ENCODE results near the gene DLAT. TPM values are rescaled to one million over a fixed set of nuclear protein-coding genes. Genes with fewer than 3 reads are reported as not detected.

The DLAT gene
- total and polyA plus RNA-seq, 10 donors = 8.1 to 22.9 (median 18.4) TPM

DNA sequence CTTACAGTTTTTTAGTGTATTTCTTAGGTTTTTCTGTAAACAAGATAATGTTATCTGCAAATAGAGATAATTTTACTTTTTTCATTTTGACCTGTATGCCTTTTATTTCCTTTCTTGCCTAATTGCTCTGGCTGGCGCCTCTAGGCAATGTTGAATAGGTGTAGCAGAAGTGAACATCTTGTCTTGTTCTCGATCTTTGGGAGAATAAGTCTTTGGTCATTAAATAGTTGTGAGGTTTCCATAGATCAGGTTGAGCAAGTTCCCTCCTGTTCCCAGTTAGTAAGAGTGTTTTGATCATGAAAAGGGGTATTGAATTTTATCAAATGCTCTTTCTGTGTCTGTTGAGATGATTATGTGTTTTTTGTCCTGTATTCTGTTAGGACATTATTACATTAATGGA lies 24.6 kb downstream of the DLAT start:
- H3K27me3 ChIP-seq (replicated peaks in 1 of 7) = no peaks in the 10 kb centered on the region
- no peak for DNase-seq
- no peak overlapping the region for H3K4me3 ChIP-seq
- peaks cover 2 to 93% (median 54%) of the 10 kb centered on the region in 6 donors for H3K36me3 ChIP-seq
- no peak for TF ChIP-seq POLR2AphosphoS5 (IDR thresholded peaks at IDR 0.05)
- TF ChIP-seq, protein P1, sequence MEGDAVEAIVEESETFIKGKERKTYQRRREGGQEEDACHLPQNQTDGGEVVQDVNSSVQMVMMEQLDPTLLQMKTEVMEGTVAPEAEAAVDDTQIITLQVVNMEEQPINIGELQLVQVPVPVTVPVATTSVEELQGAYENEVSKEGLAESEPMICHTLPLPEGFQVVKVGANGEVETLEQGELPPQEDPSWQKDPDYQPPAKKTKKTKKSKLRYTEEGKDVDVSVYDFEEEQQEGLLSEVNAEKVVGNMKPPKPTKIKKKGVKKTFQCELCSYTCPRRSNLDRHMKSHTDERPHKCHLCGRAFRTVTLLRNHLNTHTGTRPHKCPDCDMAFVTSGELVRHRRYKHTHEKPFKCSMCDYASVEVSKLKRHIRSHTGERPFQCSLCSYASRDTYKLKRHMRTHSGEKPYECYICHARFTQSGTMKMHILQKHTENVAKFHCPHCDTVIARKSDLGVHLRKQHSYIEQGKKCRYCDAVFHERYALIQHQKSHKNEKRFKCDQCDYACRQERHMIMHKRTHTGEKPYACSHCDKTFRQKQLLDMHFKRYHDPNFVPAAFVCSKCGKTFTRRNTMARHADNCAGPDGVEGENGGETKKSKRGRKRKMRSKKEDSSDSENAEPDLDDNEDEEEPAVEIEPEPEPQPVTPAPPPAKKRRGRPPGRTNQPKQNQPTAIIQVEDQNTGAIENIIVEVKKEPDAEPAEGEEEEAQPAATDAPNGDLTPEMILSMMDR (IDR thresholded peaks at IDR 0.05 in 8 of 11, conservative IDR thresholded peaks at IDR 0.05 in 3 of 11) = no peak
- TF ChIP-seq POLR2A (IDR thresholded peaks at IDR 0.05) = no peak
- peaks cover 0 to 6% (median 0%) of the 10 kb centered on the region in 8 donors for H3K9me3 ChIP-seq
- H3K4me1 ChIP-seq = peaks cover 0 to 47% (median 22%) of the 10 kb centered on the region in 6 donors
- 46 to 50% (median 49%) methylated on average over 2 of the region's 2 CpGs for WGBS, 5 donors
- intact Hi-C loops (cut with DNase I; ENCODE audit: low total_unique reads) = no loop called here
- no peak overlapping the region for H3K27ac ChIP-seq

DNA sequence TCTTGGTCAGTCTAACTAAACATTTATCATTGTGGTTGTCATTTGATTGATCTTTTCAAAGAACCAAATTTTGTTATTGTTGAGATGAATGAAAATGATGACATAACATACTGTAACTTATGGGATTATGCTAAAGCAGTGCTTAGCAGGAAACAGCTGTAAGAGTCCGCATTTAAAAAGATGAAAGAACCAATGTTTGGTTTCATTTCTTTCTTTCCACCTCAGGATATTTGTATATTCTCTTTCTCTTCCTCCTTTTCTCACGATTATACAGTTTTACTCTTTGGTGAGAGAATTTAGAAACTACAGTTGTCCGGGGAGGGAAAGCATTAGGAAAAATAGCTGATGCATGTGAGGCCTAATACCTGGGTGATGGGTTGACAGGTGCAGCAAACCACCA lies 25.5 kb downstream of the DLAT start:
- H3K4me1 ChIP-seq = peaks cover 0 to 47% (median 22%) of the 10 kb centered on the region in 6 donors
- H3K4me3 ChIP-seq = no peak overlapping the region
- 54 to 75% (median 61%) methylated on average over 3 of the region's 3 CpGs for WGBS, 5 donors
- peak overlapping the region in 4 of 8 donors; percentile 39 to 50 (median 46) for H3K27ac ChIP-seq
- no peaks in the 10 kb centered on the region for H3K27me3 ChIP-seq (replicated peaks in 1 of 7)
- H3K9me3 ChIP-seq = peaks cover 0 to 6% (median 0%) of the 10 kb centered on the region in 8 donors
- peaks cover 2 to 91% (median 46%) of the 10 kb centered on the region in 6 donors for H3K36me3 ChIP-seq
- intact Hi-C loops (cut with DNase I; ENCODE audit: low total_unique reads) = no loop called here
- no peak for TF ChIP-seq POLR2AphosphoS5 (IDR thresholded peaks at IDR 0.05)
- no peak for DNase-seq

DNA sequence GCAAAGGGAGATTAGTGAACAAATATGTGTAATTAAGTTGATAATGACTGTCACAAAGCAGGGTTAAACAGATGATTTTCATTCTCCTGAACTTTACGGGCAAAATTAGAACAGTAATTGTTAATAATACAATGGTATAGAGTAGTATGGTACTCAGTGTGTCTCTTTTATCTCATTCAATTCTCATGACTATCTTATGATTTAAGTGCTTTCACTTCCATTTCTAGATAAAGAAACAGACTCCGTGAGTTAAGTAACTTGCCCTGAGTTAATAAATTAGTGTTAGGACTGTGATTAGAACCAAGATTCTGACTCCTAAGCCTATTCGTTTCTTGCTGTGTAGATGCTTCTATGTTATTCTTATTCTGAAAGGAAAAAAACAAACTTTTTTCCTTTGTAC lies 26.6 kb downstream of the DLAT start:
- no peak for DNase-seq
- Histone ChIP-seq H3K36me3 (peaks cover 2 to 90% (median 43%) of the 10 kb centered on the region in 6 donors), H3K4me1 (peaks cover 0 to 47% (median 22%) of the 10 kb centered on the region in 6 donors), H3K27me3 (replicated peaks in 1 of 7) (no peaks in the 10 kb centered on the region), H3K4me3 (no peak overlapping the region), H3K9me3 (peaks cover 0 to 6% (median 0%) of the 10 kb centered on the region in 8 donors), H3K27ac (peak overlapping the region in 4 of 8 donors; percentile 39 to 50 (median 46))
- WGBS, 5 donors = 79 to 85% (median 81%) methylated on average over 3 of the region's 3 CpGs
- TF ChIP-seq, protein P1 (IDR thresholded peaks at IDR 0.05 in 8 of 11, conservative IDR thresholded peaks at IDR 0.05 in 3 of 11) = no peak
- intact Hi-C loops (cut with DNase I; ENCODE audit: low total_unique reads) = no loop called here

DNA sequence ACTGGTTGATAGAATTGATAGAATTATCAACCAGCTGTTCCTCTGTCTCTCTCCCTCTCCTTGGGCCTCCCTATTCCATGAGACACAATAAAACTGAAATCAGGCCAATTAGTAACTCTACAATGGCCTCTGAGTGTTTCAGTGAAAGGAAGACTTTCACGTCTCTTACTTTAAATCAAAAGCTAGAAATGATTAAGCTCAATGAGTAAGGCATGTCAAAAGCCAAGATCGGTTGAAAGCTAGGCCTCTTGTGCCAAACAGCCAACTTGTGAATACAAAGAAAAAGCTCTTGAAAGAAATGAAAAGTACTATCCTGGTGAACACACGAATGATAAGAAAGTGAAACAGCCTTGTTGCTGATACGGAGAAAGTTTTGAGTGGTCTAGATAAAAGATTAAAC lies 32.0 kb downstream of the DLAT start:
- H3K4me3 ChIP-seq = no peak overlapping the region
- TF ChIP-seq, protein P1 (IDR thresholded peaks at IDR 0.05 in 8 of 11, conservative IDR thresholded peaks at IDR 0.05 in 3 of 11) = no peak
- no peak for TF ChIP-seq POLR2A (IDR thresholded peaks at IDR 0.05)
- no peak for TF ChIP-seq POLR2AphosphoS5 (IDR thresholded peaks at IDR 0.05)
- DNase-seq = no peak
- peaks cover 0 to 5% (median 0%) of the 10 kb centered on the region in 6 donors for H3K4me1 ChIP-seq
- peaks cover 2 to 97% (median 62%) of the 10 kb centered on the region in 6 donors for H3K36me3 ChIP-seq
- H3K9me3 ChIP-seq = no peaks in the 10 kb centered on the region
- H3K27me3 ChIP-seq (replicated peaks in 1 of 7) = no peaks in the 10 kb centered on the region
- intact Hi-C loops (cut with DNase I; ENCODE audit: low total_unique reads) = no loop called here
- WGBS, 5 donors = 74 to 91% (median 84%) methylated on average over 4 of the region's 4 CpGs
- no peak overlapping the region for H3K27ac ChIP-seq

DNA sequence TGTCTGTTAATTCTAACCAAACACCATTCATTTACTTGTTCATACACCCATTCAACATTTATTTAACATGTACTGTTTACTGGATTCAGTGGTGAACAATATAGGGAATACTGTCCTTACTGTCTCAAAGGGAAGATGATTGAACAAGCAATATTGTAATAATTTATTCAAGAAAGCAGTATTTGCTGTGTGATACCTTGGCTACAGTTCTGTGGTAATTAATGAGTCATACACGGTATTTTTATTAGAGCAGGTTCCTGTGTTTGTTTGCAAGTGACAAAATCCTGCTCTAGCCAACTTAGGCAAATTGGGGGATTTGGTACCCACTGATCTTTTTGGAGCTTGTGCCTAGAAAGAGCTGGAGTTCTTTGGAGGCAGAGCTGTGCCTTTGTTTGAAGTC lies 32.9 kb downstream of the DLAT start:
- no peak for DNase-seq
- H3K4me1 ChIP-seq = no peaks in the 10 kb centered on the region
- no peaks in the 10 kb centered on the region for H3K9me3 ChIP-seq
- TF ChIP-seq, protein P1 (IDR thresholded peaks at IDR 0.05 in 8 of 11, conservative IDR thresholded peaks at IDR 0.05 in 3 of 11) = no peak
- TF ChIP-seq POLR2AphosphoS5 (IDR thresholded peaks at IDR 0.05) = no peak
- no peak for TF ChIP-seq POLR2A (IDR thresholded peaks at IDR 0.05)
- peaks cover 2 to 97% (median 64%) of the 10 kb centered on the region in 6 donors for H3K36me3 ChIP-seq
- no peak overlapping the region for H3K4me3 ChIP-seq
- WGBS, 5 donors = 56 to 83% (median 63%) methylated on average over 1 of the region's 1 CpG
- no peak overlapping the region for H3K27ac ChIP-seq
- intact Hi-C loops (cut with DNase I; ENCODE audit: low total_unique reads) = no loop called here
- H3K27me3 ChIP-seq (replicated peaks in 1 of 7) = no peaks in the 10 kb centered on the region
